Measurements from ENCODE around the gene MAP3K7.

Gene MAP3K7

GRCh38 chr6:90584636-90585255 lies 2.1 kb downstream of the MAP3K7 start:
- Histone ChIP-seq H3K4me3 (ENCODE audit: low read length) (no peak overlapping the region), H4K20me1 (ENCODE audit: insufficient read depth, low read length) (no peaks in the 10 kb centered on the region), H3F3A (ENCODE audit: insufficient read depth, low read length) (peaks cover 3% of the 10 kb centered on the region; the same call in 1 of the 2 replicates), H3K4me1 (ENCODE audit: low read length) (0 out of 2 replicates have a peak, but pooled peaks cover 12% of the 10 kb centered on the region), H3K9me2 (replicated peaks; ENCODE audit: insufficient read depth, low read length) (no peaks in the 10 kb centered on the region), H3K4me2 (ENCODE audit: low read depth, low read length) (peak overlapping the region; percentile 48; the same call in 1 of the 2 replicates), H3K36me3 (replicated peaks; ENCODE audit: insufficient read depth, low read length) (no peaks in the 10 kb centered on the region), H3K27ac (ENCODE audit: low read length) (no peak overlapping the region), H3K79me2 (ENCODE audit: low read length) (peaks cover 67% of the 10 kb centered on the region), H3K27me3 (replicated peaks; ENCODE audit: insufficient read depth, low read length) (no peaks in the 10 kb centered on the region), H3K9ac (ENCODE audit: low read length) (no peak overlapping the region), H2AFZ (ENCODE audit: low read length) (no peak overlapping the region), H3K9me3 (replicated peaks; ENCODE audit: insufficient read depth, low read length) (no peaks in the 10 kb centered on the region)
- TF ChIP-seq EZH2phosphoT487 (IDR thresholded peaks at IDR 0.05; ENCODE audit: low read length) (no peak), EZH2 (optimal IDR thresholded peaks at IDR 0.05; ENCODE audit: low read depth, low read length) (no peak)
- DNase-seq: no peak

- Histone ChIP-seq H3K9ac (ENCODE audit: low read length) (no peak overlapping the region), H3K4me1 (ENCODE audit: low read length) (0 out of 2 replicates have a peak, but pooled peaks cover 12% of the 10 kb centered on the region), H4K20me1 (ENCODE audit: insufficient read depth, low read length) (no peaks in the 10 kb centered on the region), H3K4me2 (ENCODE audit: low read depth, low read length) (no peak overlapping the region), H3F3A (ENCODE audit: insufficient read depth, low read length) (peaks cover 3% of the 10 kb centered on the region; the same call in 1 of the 2 replicates), H3K9me2 (replicated peaks; ENCODE audit: insufficient read depth, low read length) (no peaks in the 10 kb centered on the region), H3K79me2 (ENCODE audit: low read length) (peaks cover 75% of the 10 kb centered on the region), H3K36me3 (replicated peaks; ENCODE audit: insufficient read depth, low read length) (no peaks in the 10 kb centered on the region), H3K9me3 (replicated peaks; ENCODE audit: insufficient read depth, low read length) (no peaks in the 10 kb centered on the region), H3K4me3 (ENCODE audit: low read length) (no peak overlapping the region), H2AFZ (ENCODE audit: low read length) (no peak overlapping the region), H3K27ac (ENCODE audit: low read length) (no peak overlapping the region), H3K27me3 (replicated peaks; ENCODE audit: insufficient read depth, low read length) (no peaks in the 10 kb centered on the region)
- TF ChIP-seq EZH2phosphoT487 (IDR thresholded peaks at IDR 0.05; ENCODE audit: low read length) (no peak), EZH2 (optimal IDR thresholded peaks at IDR 0.05; ENCODE audit: low read depth, low read length) (no peak)
- TF ChIP-seq, protein P1, sequence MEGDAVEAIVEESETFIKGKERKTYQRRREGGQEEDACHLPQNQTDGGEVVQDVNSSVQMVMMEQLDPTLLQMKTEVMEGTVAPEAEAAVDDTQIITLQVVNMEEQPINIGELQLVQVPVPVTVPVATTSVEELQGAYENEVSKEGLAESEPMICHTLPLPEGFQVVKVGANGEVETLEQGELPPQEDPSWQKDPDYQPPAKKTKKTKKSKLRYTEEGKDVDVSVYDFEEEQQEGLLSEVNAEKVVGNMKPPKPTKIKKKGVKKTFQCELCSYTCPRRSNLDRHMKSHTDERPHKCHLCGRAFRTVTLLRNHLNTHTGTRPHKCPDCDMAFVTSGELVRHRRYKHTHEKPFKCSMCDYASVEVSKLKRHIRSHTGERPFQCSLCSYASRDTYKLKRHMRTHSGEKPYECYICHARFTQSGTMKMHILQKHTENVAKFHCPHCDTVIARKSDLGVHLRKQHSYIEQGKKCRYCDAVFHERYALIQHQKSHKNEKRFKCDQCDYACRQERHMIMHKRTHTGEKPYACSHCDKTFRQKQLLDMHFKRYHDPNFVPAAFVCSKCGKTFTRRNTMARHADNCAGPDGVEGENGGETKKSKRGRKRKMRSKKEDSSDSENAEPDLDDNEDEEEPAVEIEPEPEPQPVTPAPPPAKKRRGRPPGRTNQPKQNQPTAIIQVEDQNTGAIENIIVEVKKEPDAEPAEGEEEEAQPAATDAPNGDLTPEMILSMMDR (IDR thresholded peaks at IDR 0.05; ENCODE audit: low read length): no peak
- DNase-seq: no peak
Observed at GRCh38 chr6:90583836-90584481, 2.9 kb downstream of the MAP3K7 start.

DNA sequence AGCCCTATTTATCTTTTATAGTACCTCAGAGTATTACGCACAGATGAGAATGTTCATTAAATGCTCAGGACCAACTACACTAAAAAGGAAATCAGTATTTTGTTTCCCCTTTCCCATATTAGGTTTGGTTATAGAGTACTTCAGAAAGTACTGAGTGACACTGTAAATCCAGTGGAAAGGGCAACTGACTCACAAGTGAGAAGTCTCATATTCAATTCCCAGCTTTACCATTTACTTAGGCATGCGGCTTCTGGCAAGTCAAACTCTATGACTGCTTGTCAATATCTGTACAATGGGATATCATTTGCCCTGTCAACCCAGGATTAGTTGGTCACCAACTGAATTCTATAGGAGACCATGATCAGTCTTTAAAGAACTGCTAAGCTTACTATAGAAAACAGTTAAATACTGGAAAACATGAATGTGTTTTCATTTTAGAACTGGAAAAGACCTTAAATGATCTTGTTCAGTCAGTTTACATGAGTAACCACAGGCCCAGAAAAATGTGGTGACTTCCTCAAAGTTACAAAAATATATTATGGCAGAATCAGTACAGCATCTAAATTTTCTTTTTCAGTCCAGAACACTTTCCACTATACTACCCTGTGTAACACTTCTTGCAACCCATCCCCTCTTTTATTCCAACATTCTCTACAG lies 3.6 kb downstream of the MAP3K7 start:
- Histone ChIP-seq H3K9me3 (replicated peaks; ENCODE audit: insufficient read depth, low read length) (no peaks in the 10 kb centered on the region), H3K27me3 (replicated peaks; ENCODE audit: insufficient read depth, low read length) (no peaks in the 10 kb centered on the region), H3K4me3 (ENCODE audit: low read length) (no peak overlapping the region), H3K27ac (ENCODE audit: low read length) (no peak overlapping the region), H3K9ac (ENCODE audit: low read length) (no peak overlapping the region), H3K9me2 (replicated peaks; ENCODE audit: insufficient read depth, low read length) (no peaks in the 10 kb centered on the region), H3K4me2 (ENCODE audit: low read depth, low read length) (no peak overlapping the region), H3K4me1 (ENCODE audit: low read length) (0 out of 2 replicates have a peak, but pooled peaks cover 12% of the 10 kb centered on the region), H3K36me3 (replicated peaks; ENCODE audit: insufficient read depth, low read length) (no peaks in the 10 kb centered on the region), H2AFZ (ENCODE audit: low read length) (no peak overlapping the region), H3K79me2 (ENCODE audit: low read length) (peaks cover 80% of the 10 kb centered on the region), H3F3A (ENCODE audit: insufficient read depth, low read length) (peaks cover 3% of the 10 kb centered on the region; the same call in 1 of the 2 replicates), H4K20me1 (ENCODE audit: insufficient read depth, low read length) (no peaks in the 10 kb centered on the region)
- DNase-seq: no peak
- no peak for TF ChIP-seq EZH2 (optimal IDR thresholded peaks at IDR 0.05; ENCODE audit: low read depth, low read length)

DNA sequence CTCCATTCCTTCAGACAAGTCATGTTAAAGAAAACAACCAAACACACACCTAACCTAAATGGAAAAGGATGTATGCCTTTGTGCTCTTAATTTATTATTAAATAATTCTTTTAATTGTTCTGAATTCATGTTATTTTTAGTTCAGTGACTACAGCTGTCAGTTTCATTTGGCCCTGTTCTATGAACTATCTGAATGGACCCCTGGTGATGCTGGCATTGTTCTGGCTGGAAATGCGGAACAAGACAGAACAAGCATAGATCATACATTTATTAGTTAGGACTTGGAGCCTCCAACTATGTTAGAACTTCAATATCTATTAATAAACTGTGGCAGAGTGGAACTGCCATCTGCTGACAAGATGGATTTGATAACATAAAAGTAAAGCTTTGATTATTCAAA lies 5.7 kb downstream of the MAP3K7 start:
- Histone ChIP-seq H3F3A (ENCODE audit: insufficient read depth, low read length) (no peaks in the 10 kb centered on the region), H3K4me3 (ENCODE audit: low read length) (no peak overlapping the region), H3K9ac (ENCODE audit: low read length) (no peak overlapping the region), H3K9me3 (replicated peaks; ENCODE audit: insufficient read depth, low read length) (no peaks in the 10 kb centered on the region), H3K4me2 (ENCODE audit: low read depth, low read length) (no peak overlapping the region), H3K27me3 (replicated peaks; ENCODE audit: insufficient read depth, low read length) (no peaks in the 10 kb centered on the region), H3K4me1 (ENCODE audit: low read length) (0 out of 2 replicates have a peak, but pooled peaks cover 12% of the 10 kb centered on the region), H3K36me3 (replicated peaks; ENCODE audit: insufficient read depth, low read length) (no peaks in the 10 kb centered on the region), H3K9me2 (replicated peaks; ENCODE audit: insufficient read depth, low read length) (no peaks in the 10 kb centered on the region), H4K20me1 (ENCODE audit: insufficient read depth, low read length) (no peaks in the 10 kb centered on the region), H2AFZ (ENCODE audit: low read length) (no peak overlapping the region), H3K27ac (ENCODE audit: low read length) (no peak overlapping the region), H3K79me2 (ENCODE audit: low read length) (peaks cover 83% of the 10 kb centered on the region)
- TF ChIP-seq EZH2phosphoT487 (IDR thresholded peaks at IDR 0.05; ENCODE audit: low read length) (no peak), EZH2 (optimal IDR thresholded peaks at IDR 0.05; ENCODE audit: low read depth, low read length) (no peak)
- TF ChIP-seq, protein P1 (IDR thresholded peaks at IDR 0.05; ENCODE audit: low read length): no peak
- no peak for DNase-seq

All from MM.1S (cell line).